ENCODE data around the gene SPAST. TPM values are rescaled to one million over a fixed set of nuclear protein-coding genes. Genes with fewer than 3 reads are reported as not detected.

SPAST gene
- total RNA-seq, 4 donors from 2014 or later: 18.2 to 46.9 (median 23.4) TPM

DNA sequence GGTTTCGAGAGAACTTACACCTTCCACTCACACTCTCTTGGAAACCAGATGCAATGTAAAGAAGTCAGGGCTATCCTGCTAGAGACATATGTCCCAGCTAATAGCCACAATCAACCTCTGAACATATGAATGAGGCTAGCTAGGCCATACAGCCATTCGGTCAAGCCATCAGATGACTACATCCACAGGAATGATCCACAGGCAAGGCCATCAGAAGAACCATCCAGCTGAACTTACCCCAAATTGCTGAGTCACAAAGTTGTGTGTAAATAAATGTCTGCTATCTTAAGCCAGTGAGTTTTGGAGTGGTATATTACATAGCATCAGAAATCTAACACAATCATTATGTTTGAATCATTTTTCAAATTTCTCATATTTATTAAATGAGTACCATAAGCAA lies 5.2 kb upstream of the SPAST start:
- H3K27ac ChIP-seq: no peak overlapping the region
- no peaks in the 10 kb centered on the region for H3K27me3 ChIP-seq
- TF ChIP-seq POLR2A (IDR thresholded peaks at IDR 0.05): no peak
- no peak for TF ChIP-seq CTCF (IDR thresholded peaks at IDR 0.05)
- no peaks in the 10 kb centered on the region for H3K9me3 ChIP-seq
- H3K36me3 ChIP-seq: no peaks in the 10 kb centered on the region
- DNase-seq: no peak
- H3K4me1 ChIP-seq: no peaks in the 10 kb centered on the region
- no peak overlapping the region for H3K4me3 ChIP-seq

GRCh38 chr2:32060266-32060665 lies 3.1 kb upstream of the SPAST start:
- Histone ChIP-seq H3K27ac (no peak overlapping the region), H3K4me1 (peaks cover 0 to 7% (median under 1%) of the 10 kb centered on the region in 4 donors), H3K27me3 (no peaks in the 10 kb centered on the region), H3K9me3 (no peaks in the 10 kb centered on the region), H3K36me3 (no peaks in the 10 kb centered on the region), H3K4me3 (no peak overlapping the region)
- TF ChIP-seq CTCF (IDR thresholded peaks at IDR 0.05): no peak
- TF ChIP-seq POLR2A (IDR thresholded peaks at IDR 0.05): no peak
- DNase-seq: no peak

DNA sequence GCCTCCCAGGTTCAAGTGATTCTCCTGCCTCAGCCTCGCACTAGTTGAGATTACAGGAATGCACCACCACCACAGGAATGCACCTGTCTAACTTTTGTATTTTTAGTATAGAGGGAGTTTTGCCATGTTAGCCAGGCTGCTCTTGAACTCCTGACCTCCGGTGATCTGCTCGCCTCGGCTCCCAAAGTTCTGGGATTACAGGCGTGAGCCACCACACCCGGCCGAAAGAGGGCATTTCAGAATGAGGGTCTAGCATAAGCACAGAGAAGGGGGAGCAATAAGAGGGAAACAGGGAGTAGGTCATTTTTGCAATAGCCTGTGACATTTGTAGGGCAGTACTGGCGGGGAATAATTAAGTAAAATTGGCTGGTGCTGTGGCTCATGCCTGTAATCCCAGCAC lies 1.9 kb upstream of the SPAST start:
- no peak overlapping the region for H3K27ac ChIP-seq
- TF ChIP-seq CTCF (IDR thresholded peaks at IDR 0.05): no peak
- DNase-seq: no peak
- H3K36me3 ChIP-seq: peaks cover 0 to 6% (median 0%) of the 10 kb centered on the region in 3 donors
- no peaks in the 10 kb centered on the region for H3K27me3 ChIP-seq
- H3K9me3 ChIP-seq: no peaks in the 10 kb centered on the region
- H3K4me1 ChIP-seq: peaks cover 0 to 13% (median 3%) of the 10 kb centered on the region in 4 donors
- no peak overlapping the region for H3K4me3 ChIP-seq

GRCh38 chr2:32061973-32062861 lies 1.1 kb upstream of the SPAST start:
- Histone ChIP-seq H3K27me3 (no peaks in the 10 kb centered on the region), H3K27ac (peak overlapping the region; percentile 23 to 96 (median 90)), H3K9me3 (no peaks in the 10 kb centered on the region), H3K4me3 (peak overlapping the region; percentile 74 to 92 (median 84)), H3K36me3 (peaks cover 0 to 9% (median 0%) of the 10 kb centered on the region in 3 donors), H3K4me1 (peaks cover 0 to 13% (median 3%) of the 10 kb centered on the region in 4 donors)
- DNase-seq: peak in 2 of 3 donors; percentile 49 to 59
- TF ChIP-seq POLR2A (IDR thresholded peaks at IDR 0.05) (no peak), CTCF (IDR thresholded peaks at IDR 0.05) (no peak)

- Histone ChIP-seq H3K4me3 (peak overlapping the region; percentile 74 to 92 (median 84)), H3K27me3 (no peaks in the 10 kb centered on the region), H3K9me3 (no peaks in the 10 kb centered on the region), H3K36me3 (peaks cover 0 to 9% (median 0%) of the 10 kb centered on the region in 3 donors), H3K4me1 (peaks cover 0 to 13% (median 3%) of the 10 kb centered on the region in 4 donors), H3K27ac (peak overlapping the region; percentile 88 to 96 (median 90))
- DNase-seq: peak in 1 of 3 donors; percentile 23
- TF ChIP-seq POLR2A (IDR thresholded peaks at IDR 0.05) (peak; percentile 41 to 51), CTCF (IDR thresholded peaks at IDR 0.05) (no peak)
These were observed 755 bp downstream of the SPAST start for GRCh38 chr2:32064021-32064601.

Measured in Peyer's patch (tissue), 4 donors.